Activated CD4-positive, alpha-beta T cell treated with anti-CD3 and anti-CD28 coated beads for 36 hours (primary cell): Measurements from ENCODE around the gene BID. TPM values are rescaled to one million over a fixed set of nuclear protein-coding genes. Genes with fewer than 3 reads are reported as not detected.

ENCODE experiments used
- ATAC-seq: fragments of 200-7000 bp; cut with Tn5 transposase; one replicate; pipeline ENCODE4 v1.10.0; 2021; ENCODE audit warnings: mild to moderate bottlenecking, moderate library complexity
- CTCF ChIA-PET: fragments of 350-600 bp; sonication (Branson Sonifier 250); formaldehyde crosslinking; loops from one replicate; lab custom pipeline; 2021; ENCODE audit warnings: antibody characterized with exemption; lab: Charles Lee
- POLR2A ChIA-PET: fragments of 350-600 bp; sonication (Branson Sonifier 250); formaldehyde crosslinking; loops from one replicate; lab custom pipeline; 2021; ENCODE audit warnings: antibody characterized with exemption, inconsistent platforms; lab: Charles Lee
- DNase-seq: peaks from one replicate; pipeline ENCODE4 v3.0.0-alpha.2; 2020
- H3K27ac Mint-ChIP-seq: one replicate; pipeline ENCODE4 v1.8.0; 2021; ENCODE audit warnings: mixed read lengths
- H3K27me3 Mint-ChIP-seq: one replicate; pipeline ENCODE4 v1.8.0; 2021; ENCODE audit warnings: mixed read lengths
- H3K36me3 Mint-ChIP-seq: one replicate; pipeline ENCODE4 v1.8.0; 2021; ENCODE audit warnings: low read depth, mixed read lengths
- H3K4me1 Mint-ChIP-seq: one replicate; pipeline ENCODE4 v1.8.0; 2021; ENCODE audit warnings: mixed read lengths
- H3K4me3 Mint-ChIP-seq: one replicate; pipeline ENCODE4 v1.8.0; 2021; ENCODE audit warnings: mild to moderate bottlenecking, moderate library complexity, mixed read lengths
- H3K9me3 Mint-ChIP-seq: one replicate; pipeline ENCODE4 v1.8.0; 2021; ENCODE audit warnings: low read depth, mixed read lengths
- intact Hi-C, 2 experiments: fragments of 100-400 bp; cut with DNase I in 1 of 2; cut with micrococcal nuclease in 1 of 2; formaldehyde crosslinking; loops; one replicate each; pipeline versions ENCODE4 v1.14.2 to v1.15.1; 2022 to 2024; cut with DNase I, micrococcal nuclease
- total RNA-seq, 2 experiments: library from RNA; stranded (reverse); gene quantifications; one replicate each; pipeline ENCODE4 v1.2.3, GENCODE V29; 2021

BID gene
- total RNA-seq, 2 experiments from 2014 or later: 16.8 to 27.1 TPM

DNA sequence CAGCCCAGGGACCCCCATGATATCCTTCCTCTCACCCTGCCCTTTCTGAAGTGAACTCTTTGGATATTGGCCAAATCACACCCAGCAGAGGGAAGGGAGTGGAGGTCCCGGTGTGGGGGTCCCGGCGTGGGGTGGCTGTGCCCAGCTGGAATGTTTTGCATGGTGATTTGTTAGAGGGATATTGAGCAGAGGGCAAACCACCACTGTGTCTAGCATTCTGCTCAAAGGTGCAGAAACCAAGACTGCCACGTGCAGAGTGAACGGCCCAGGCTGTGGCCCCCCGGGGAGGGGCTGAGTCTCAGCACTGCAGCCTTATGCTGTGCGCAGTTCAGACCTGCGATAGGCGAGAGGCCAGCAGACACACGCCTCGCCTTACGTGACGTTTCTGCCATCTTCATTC lies 7.9 kb upstream of the BID start:
- intact Hi-C loops: no loop called here
- Mint-ChIP-seq H3K27ac (no peak overlapping the region), H3K4me1 (peaks cover 51% of the 10 kb centered on the region)

DNA sequence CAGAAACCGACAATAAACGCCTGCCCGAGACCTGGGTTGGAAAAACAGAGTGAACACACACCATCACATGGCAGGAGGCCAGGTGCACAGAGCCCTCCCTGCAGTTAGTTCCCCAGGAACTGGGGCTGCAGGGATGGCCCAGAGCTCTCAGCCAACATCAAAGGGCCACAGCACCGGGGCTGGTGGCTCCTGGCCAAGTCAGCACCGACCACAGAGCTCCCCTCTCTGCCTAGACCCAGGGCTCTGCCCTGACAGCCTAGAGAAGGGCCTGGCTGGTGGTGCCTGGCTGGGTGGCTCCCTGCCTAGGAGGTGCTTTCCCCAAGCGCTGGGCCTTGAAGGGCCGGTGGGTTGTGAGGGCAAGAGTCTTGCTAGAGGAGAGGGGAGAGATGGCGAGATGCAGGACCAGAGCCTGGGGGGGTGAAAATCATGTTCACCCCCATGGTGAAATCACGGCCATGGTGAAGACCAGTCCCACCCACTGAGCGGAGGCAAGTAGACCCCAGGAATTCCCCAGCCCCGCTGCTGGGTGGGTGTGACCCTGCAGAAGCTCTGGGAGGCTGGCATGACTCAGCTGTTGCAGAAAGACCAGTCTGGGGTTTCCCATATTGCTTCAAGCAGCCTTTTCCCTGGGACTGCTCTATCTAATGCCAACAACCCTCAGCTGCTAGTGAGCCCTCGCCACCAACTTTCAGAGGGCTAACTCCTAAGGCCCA lies 7.2 kb upstream of the BID start:
- POLR2A ChIA-PET: interaction anchor here (1.5 kb wide), 1 partner anchor 14 kb away, joined by 5 read pairs; no protein-coding TSS in a partner anchor
- DNase-seq (peak; percentile 79), ATAC-seq (peak; percentile 69)
- CTCF ChIA-PET: interaction anchor here (0.8 to 2.3 kb wide), 3 partner anchors 13 to 39 kb away, joined by 3 to 12 read pairs (median 4); no protein-coding TSS in a partner anchor
- peaks cover 3% of the 10 kb centered on the region for H3K36me3 Mint-ChIP-seq
- H3K27ac Mint-ChIP-seq: peak overlapping the region; percentile 19
- no peaks in the 10 kb centered on the region for H3K9me3 Mint-ChIP-seq
- no peaks in the 10 kb centered on the region for H3K27me3 Mint-ChIP-seq
- no peak overlapping the region for H3K4me3 Mint-ChIP-seq
- peaks cover 57% of the 10 kb centered on the region for H3K4me1 Mint-ChIP-seq
- intact Hi-C loops: no loop called here

More for the DNA sequence above, 7.9 kb upstream of the BID start:
- POLR2A ChIA-PET: interaction anchor here (1.5 kb wide), 1 partner anchor 15 kb away, joined by 5 read pairs; no protein-coding TSS in a partner anchor
- no peaks in the 10 kb centered on the region for H3K9me3 Mint-ChIP-seq
- ATAC-seq (no peak), DNase-seq (no peak)
- H3K27me3 Mint-ChIP-seq: no peaks in the 10 kb centered on the region
- H3K4me3 Mint-ChIP-seq: no peak overlapping the region
- peaks cover 3% of the 10 kb centered on the region for H3K36me3 Mint-ChIP-seq
- CTCF ChIA-PET: interaction anchor here (0.8 to 1.6 kb wide), 2 partner anchors 14 to 28 kb away, joined by 3 to 4 read pairs; no protein-coding TSS in a partner anchor

DNA sequence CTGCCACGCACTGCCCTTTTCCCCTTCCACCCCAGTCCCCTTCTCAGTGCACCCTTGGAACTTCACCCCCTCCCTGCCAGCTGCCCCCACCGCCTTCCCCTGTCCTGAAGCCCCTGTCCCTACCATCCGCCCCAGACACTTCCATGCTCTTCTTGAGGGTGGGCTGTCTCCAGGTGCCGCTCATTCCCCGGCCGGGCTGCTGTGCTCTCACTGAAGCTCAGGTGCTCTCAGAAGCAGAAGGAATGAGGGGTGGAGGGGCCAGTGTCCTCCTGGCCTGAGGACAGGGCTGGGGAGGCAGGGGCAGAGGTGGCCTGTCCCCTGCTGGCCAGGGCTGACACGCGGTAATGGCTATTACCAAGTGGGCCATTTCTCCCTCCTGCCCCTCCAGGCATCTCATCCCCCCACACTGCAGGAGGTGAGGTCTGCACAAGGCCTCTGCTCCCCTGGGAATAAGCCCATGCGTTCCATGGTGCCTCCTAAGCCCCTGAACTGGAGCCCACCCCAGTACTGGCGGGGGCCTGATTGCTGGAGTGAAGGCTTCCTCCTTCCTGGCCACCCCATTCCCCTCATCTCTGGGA lies 6.6 kb upstream of the BID start:
- peak overlapping the region; percentile 19 for H3K27ac Mint-ChIP-seq
- peaks cover 62% of the 10 kb centered on the region for H3K4me1 Mint-ChIP-seq
- CTCF ChIA-PET: interaction anchor here (0.7 to 2.3 kb wide), 5 partner anchors 11 to 296 kb away, joined by 3 to 12 read pairs (median 3); no protein-coding TSS in a partner anchor
- peaks cover 3% of the 10 kb centered on the region for H3K36me3 Mint-ChIP-seq
- no peaks in the 10 kb centered on the region for H3K9me3 Mint-ChIP-seq
- ATAC-seq: no peak
- intact Hi-C loops: no loop called here
- no peaks in the 10 kb centered on the region for H3K27me3 Mint-ChIP-seq
- no peak overlapping the region for H3K4me3 Mint-ChIP-seq
- DNase-seq: no peak
- POLR2A ChIA-PET: interaction anchor here (1.5 kb wide), 1 partner anchor 13 kb away, joined by 5 read pairs; no protein-coding TSS in a partner anchor

DNA sequence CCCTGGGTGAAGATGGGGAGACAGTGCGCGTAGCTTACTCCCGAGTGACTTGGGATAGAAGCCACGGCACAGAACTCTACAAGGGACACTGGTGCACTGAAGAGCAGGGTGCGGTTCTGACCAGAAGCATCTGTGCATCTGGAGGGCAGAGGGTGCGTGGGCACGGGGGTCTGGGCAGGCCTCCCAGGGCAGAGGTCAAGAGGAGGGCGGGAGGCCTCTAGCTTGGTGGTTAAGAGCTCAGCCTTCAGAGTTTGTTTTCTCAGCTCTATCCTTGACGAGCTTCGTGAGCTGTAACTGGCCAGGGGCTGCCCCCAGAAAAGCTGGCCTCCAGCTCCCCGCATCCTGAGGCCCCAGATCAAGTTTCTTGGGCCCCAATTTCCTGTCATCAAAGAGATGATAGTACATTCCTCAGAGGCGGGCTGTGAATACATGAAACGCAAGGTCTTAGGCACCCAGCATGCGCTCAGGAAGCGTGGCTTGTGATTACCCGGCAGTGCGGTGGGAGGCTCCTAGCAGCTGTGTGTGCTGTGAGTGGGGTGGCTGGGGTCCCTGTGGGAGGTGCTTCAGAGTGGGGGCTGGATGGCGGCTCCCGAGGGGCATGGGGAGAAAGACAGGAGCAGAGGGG lies 6.0 kb upstream of the BID start:
- ATAC-seq: peak; percentile 6
- no peaks in the 10 kb centered on the region for H3K9me3 Mint-ChIP-seq
- intact Hi-C loops: no loop called here

GRCh38 chr22:17779286-17780115 lies 5.2 kb upstream of the BID start:
- H3K4me1 Mint-ChIP-seq: peaks cover 74% of the 10 kb centered on the region
- DNase-seq: peak; percentile 41

More for the DNA sequence above, 6.0 kb upstream of the BID start:
- DNase-seq: peak; percentile 55
- no peaks in the 10 kb centered on the region for H3K27me3 Mint-ChIP-seq
- H3K4me1 Mint-ChIP-seq: peaks cover 68% of the 10 kb centered on the region
- CTCF ChIA-PET: interaction anchor here (0.6 to 2.3 kb wide), 7 partner anchors 9 to 697 kb away, joined by 3 to 12 read pairs (median 3); no protein-coding TSS in a partner anchor
- peaks cover 3% of the 10 kb centered on the region for H3K36me3 Mint-ChIP-seq
- no peak overlapping the region for H3K4me3 Mint-ChIP-seq
- H3K27ac Mint-ChIP-seq: peak overlapping the region; percentile 51
- POLR2A ChIA-PET: no interaction called here

DNA sequence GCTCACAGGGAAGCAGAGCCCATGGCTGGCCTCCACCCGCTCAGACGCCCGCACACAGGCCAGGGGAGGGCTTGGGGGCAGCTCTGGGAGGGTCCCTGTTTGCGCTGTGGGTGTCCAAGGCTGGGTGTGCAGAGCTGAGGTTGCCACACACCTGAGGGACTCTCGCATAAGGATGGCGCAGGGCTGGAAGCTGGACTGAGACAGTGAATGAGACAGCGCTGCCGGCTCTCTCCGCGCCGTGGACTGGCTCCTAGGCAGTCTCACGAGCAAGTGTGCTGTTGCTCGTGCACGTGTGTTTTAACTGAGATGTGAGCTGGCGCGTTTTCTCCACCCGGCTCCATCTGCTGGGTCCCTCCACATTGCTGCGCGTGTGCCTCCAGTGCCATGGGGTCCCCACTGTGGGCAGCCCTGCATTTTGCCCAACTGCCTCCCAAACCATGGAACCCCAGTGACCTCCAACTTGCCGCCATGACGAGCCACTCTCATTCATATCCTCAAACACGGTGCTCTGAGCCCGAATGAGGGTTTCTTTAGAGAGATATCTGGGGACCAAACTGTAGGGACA lies 4.2 kb upstream of the BID start:
- intact Hi-C loops: loop anchor here in 1 of 2 experiments (5.0 kb wide), 1 partner anchor 561 kb away; the partner anchor contains the start of gene ADA2
- H3K36me3 Mint-ChIP-seq: peaks cover 3% of the 10 kb centered on the region
- H3K27me3 Mint-ChIP-seq: no peaks in the 10 kb centered on the region
- ATAC-seq: no peak
- ChIA-PET POLR2A (interaction anchor here (1.6 kb wide), 1 partner anchor 11 kb away, joined by 7 read pairs; no protein-coding TSS in a partner anchor), CTCF (interaction anchor here (0.6 to 2.3 kb wide), 6 partner anchors 7 to 297 kb away, joined by 3 to 8 read pairs (median 4); no protein-coding TSS in a partner anchor)
- H3K27ac Mint-ChIP-seq: peak overlapping the region; percentile 99
- peaks cover 75% of the 10 kb centered on the region for H3K4me1 Mint-ChIP-seq
- DNase-seq: no peak
- H3K9me3 Mint-ChIP-seq: no peaks in the 10 kb centered on the region
- H3K4me3 Mint-ChIP-seq: peak overlapping the region; percentile 89

More at GRCh38 chr22:17779286-17780115, 5.2 kb upstream of the BID start:
- Mint-ChIP-seq H3K36me3 (peaks cover 3% of the 10 kb centered on the region), H3K27me3 (no peaks in the 10 kb centered on the region), H3K4me3 (no peak overlapping the region), H3K9me3 (no peaks in the 10 kb centered on the region), H3K27ac (peak overlapping the region; percentile 14)
- ATAC-seq: no peak
- intact Hi-C loops: loop anchor here in 1 of 2 experiments (5.0 kb wide), 1 partner anchor 562 kb away; the partner anchor contains the start of gene ADA2
- ChIA-PET CTCF (interaction anchor here (0.6 to 2.3 kb wide), 8 partner anchors 9 to 696 kb away, joined by 3 to 12 read pairs (median 3); no protein-coding TSS in a partner anchor), POLR2A (interaction anchor here (0.6 to 1.6 kb wide), 2 partner anchors 12 to 27 kb away, joined by 3 to 7 read pairs; no protein-coding TSS in a partner anchor)

DNA sequence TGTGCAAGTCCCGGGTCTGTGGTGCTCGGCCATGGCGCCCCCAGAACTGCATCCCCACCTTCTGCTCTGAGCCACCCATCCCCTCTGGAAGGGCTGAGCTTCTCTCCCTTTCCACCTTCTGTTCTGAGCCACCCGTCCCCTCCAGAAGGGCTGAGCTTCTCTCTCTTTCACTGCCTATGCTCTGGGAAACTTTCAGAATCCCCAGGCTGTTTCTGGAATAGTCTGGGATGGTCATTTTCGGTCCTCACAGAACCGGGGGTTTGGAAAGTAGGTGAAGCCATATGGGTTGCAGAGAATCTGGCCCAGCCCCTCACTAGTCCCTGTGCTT lies 3.4 kb upstream of the BID start:
- Mint-ChIP-seq H3K27me3 (no peaks in the 10 kb centered on the region), H3K9me3 (no peaks in the 10 kb centered on the region), H3K36me3 (peaks cover 3% of the 10 kb centered on the region), H3K4me1 (peaks cover 83% of the 10 kb centered on the region), H3K4me3 (peak overlapping the region; percentile 89), H3K27ac (peak overlapping the region; percentile 99)
- DNase-seq (no peak), ATAC-seq (no peak)
- intact Hi-C loops: loop anchor here (1.0 to 5.0 kb wide), 2 partner anchors 10 to 560 kb away; partner anchors contain the start of gene ADA2 (in 1 of the 2)
- POLR2A ChIA-PET: interaction anchor here (0.6 kb wide), 1 partner anchor 671 kb away, joined by 3 read pairs; no protein-coding TSS in a partner anchor
- CTCF ChIA-PET: interaction anchor here (0.6 to 2.3 kb wide), 6 partner anchors 8 to 105 kb away, joined by 3 to 8 read pairs (median 3); no protein-coding TSS in a partner anchor

GRCh38 chr22:17777005-17777716 lies 2.9 kb upstream of the BID start:
- ATAC-seq (peak; percentile 43), DNase-seq (peak; percentile 80)
- Mint-ChIP-seq H3K27me3 (no peaks in the 10 kb centered on the region), H3K4me3 (peak overlapping the region; percentile 89), H3K36me3 (peaks cover 3% of the 10 kb centered on the region), H3K4me1 (peaks cover 85% of the 10 kb centered on the region), H3K27ac (peak overlapping the region; percentile 99), H3K9me3 (no peaks in the 10 kb centered on the region)
- POLR2A ChIA-PET: interaction anchor here (0.7 kb wide), 1 partner anchor 10 kb away, joined by 3 read pairs; no protein-coding TSS in a partner anchor
- CTCF ChIA-PET: interaction anchor here (0.7 to 2.3 kb wide), 6 partner anchors 8 to 105 kb away, joined by 3 to 8 read pairs (median 3); no protein-coding TSS in a partner anchor
- intact Hi-C loops: loop anchor here (1.0 to 5.0 kb wide), 2 partner anchors 10 to 560 kb away; partner anchors contain the start of gene ADA2 (in 1 of the 2)

DNA sequence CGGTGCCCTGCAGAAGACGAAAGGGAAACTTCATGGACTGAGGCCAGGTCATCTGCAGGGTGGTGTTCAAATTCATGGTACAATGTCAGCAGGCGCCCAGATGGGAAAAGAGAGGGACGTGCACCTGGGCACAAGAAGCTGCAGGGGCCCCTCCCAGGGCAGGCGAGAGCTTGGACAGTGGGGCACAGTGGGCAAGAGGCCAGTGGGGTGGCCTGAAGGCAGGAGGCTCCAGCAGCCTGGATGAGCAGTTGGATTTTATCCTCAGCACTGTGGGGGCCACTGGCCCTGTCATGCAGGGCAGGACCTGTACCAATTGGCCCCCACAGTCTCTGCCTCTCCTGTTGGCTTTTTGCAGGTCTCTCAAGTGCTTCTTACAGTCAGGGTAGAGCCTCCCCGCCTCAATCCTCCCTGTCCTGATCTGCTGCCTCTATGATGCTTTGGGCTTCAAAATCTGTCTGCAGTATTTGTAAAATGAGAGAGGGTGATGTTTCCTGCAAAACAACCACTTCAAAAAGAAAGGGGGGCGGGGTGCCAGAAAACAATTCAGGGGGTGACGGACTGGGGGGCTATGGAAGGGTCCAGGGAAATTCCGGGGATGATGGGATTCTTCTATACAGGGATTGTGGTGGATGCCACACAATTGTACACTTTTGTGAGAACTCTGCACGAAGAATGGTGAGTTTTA lies 1.7 kb upstream of the BID start:
- Mint-ChIP-seq H3K4me1 (peaks cover 85% of the 10 kb centered on the region), H3K27me3 (no peaks in the 10 kb centered on the region), H3K36me3 (peaks cover 3% of the 10 kb centered on the region), H3K27ac (peak overlapping the region; percentile 73), H3K9me3 (no peaks in the 10 kb centered on the region), H3K4me3 (peak overlapping the region; percentile 89)
- CTCF ChIA-PET: no interaction called here
- ATAC-seq (no peak), DNase-seq (no peak)
- intact Hi-C loops: loop anchor here in 1 of 2 experiments (2.0 to 5.0 kb wide), 2 partner anchors 559 to 691 kb away; partner anchors contain the start of genes ADA2 and IL17RA
- POLR2A ChIA-PET: interaction anchor here (0.5 kb wide), 1 partner anchor 142 kb away, joined by 3 read pairs; no protein-coding TSS in a partner anchor
